NCI-H446 (cell line): ENCODE measurements around the gene ZBTB20.

Source experiments
- DNase-seq, 2 experiments: peaks; one replicate each; lab custom pipeline; 2025; lab: John Stamatoyannopoulos, UW

ZBTB20 gene

DNA sequence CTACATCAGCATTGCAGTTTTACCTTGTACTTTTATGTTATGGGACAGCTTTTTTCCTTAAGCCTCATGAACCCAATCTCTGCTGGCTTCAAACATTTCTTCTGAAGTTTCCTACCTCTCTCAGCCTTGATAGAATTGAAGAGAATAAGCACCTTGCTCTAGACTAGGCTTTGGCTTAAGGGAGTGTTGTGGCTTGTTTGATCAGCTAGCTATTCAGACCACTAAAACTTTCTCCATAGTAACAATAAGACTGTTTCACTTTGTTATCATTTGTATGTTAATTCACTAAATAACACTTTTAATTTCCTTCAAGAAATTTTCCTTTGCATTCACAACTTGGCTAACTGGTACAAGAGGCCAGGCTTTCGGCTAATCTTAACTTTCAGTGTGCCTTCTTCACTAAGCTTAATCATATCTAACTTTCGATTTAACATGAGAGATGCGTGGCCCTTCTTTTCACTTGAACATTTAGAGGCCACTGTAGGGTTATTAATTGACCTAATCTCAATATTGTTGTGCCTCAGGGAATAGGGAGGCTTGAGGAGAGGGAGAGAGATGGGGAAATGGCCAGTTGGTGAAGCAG lies 861.3 kb downstream of the ZBTB20 start:
- no peak for DNase-seq

DNA sequence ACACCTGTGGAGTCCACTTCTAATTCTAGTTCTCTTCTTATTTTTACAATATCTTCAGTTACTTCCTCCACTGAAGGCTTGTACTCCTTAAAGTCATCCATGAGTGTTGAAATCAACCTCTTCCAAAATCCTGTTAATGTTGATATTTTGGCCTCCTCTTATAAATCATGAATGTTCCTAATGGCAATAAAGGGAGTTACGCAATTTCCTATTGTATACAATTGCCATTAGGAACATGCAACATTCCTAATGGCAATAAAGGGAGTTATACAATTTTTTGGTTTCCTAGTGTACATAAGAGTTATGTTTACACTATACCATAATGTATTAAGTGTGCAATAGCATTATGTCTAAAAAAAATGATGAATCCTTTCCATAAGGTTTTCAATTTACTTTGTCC lies 862.4 kb downstream of the ZBTB20 start:
- DNase-seq: no peak
